ENCODE data around the gene SPATA20.

SPATA20 gene

DNA sequence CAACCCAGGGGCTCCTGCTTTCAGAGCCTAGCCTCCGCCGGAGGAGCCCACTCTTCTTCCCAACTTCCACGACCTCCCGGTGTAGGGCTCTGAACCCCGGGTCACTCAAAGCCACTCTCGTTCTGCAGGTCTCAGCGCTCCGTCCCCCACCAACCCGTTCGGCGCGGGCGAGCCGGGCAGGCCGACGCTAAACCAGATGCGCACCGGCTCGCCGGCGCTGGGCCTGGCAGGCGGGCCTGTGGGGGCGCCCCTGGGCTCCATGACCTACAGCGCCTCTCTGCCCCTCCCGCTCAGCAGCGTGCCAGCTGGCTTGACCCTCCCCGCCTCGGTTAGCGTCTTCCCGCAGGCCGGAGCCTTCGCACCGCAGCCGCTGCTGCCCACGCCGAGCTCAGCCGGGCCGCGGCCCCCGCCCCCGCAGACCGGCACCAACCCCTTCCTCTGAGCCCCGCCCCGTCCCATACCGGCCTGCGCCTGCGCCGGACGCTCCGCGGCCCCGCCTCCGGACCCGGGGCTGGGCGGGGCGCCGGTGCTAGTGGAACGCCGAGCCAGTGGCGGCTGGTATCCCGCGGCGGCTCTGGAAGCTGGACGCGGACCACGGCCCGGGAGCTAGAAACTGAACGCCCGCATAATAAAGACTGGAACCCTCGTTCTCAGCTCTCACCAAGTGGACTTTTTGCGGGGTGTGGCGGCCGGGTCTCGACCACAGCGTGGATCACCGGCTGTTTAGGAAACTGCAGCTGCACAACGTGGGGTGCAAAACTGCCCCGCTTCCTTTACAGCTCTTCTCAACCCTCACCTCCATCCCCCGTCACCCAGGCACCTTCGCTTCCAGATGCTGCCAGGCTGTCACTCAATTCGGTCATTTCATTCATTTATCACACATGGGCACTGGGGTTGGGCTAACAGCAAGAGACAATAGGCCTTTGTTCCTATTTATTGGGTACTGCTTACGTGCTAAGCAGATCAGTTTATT, 5.0 kb upstream of the SPATA20 start (continued):
- TF ChIP-seq ZNF513 (tag by site-specific recombination; IDR thresholded peaks at IDR 0.05) (no peak), MZF1 (tag by site-specific recombination; IDR thresholded peaks at IDR 0.05; ENCODE audit: borderline replicate concordance) (no peak), ZBTB11 (tag by site-specific recombination; conservative IDR thresholded peaks at IDR 0.05; ENCODE audit: low read depth) (no peak), AEBP2 (tag by site-specific recombination; IDR thresholded peaks at IDR 0.05; ENCODE audit: borderline replicate concordance) (no peak), ZNF404 (tag by site-specific recombination; IDR thresholded peaks at IDR 0.05) (no peak), ZNF16 (tag by site-specific recombination; IDR thresholded peaks at IDR 0.05; ENCODE audit: low read depth) (no peak), GLIS2 (tag by site-specific recombination; IDR thresholded peaks at IDR 0.05) (peak; percentile 41; the same call in 1 of the 2 replicates), ZNF140 (tag by site-specific recombination; IDR thresholded peaks at IDR 0.05) (no peak), ZNF223 (tag by site-specific recombination; IDR thresholded peaks at IDR 0.05) (no peak), ATF2 (tag by site-specific recombination; IDR thresholded peaks at IDR 0.05; ENCODE audit: low read depth) (no peak), ZSCAN23 (tag by site-specific recombination; IDR thresholded peaks at IDR 0.05) (no peak), MEIS1 (CRISPR knock-in tag; IDR thresholded peaks at IDR 0.05; ENCODE audit: borderline replicate concordance) (no peak), KLF9 (tag by site-specific recombination; IDR thresholded peaks at IDR 0.05; ENCODE audit: low read depth) (peak; percentile 87), KLF10 (tag by site-specific recombination; IDR thresholded peaks at IDR 0.05) (peak; percentile 59), ZNF341 (tag by site-specific recombination; IDR thresholded peaks at IDR 0.05; ENCODE audit: low read depth) (peak; percentile 83), ZNF311 (tag by site-specific recombination; IDR thresholded peaks at IDR 0.05; ENCODE audit: borderline replicate concordance) (no peak), ZNF184 (tag by site-specific recombination; IDR thresholded peaks at IDR 0.05) (no peak), KLF17 (tag by site-specific recombination; IDR thresholded peaks at IDR 0.05) (peak; percentile 72; the same call in 1 of the 2 replicates), ZNF830 (tag by site-specific recombination; IDR thresholded peaks at IDR 0.05; ENCODE audit: low read depth) (no peak), ZNF501 (tag by site-specific recombination; IDR thresholded peaks at IDR 0.05) (no peak), TCF7L2 (IDR thresholded peaks at IDR 0.05; ENCODE audit: borderline replicate concordance, low read depth, low read length) (no peak), ZNF248 (tag by site-specific recombination; IDR thresholded peaks at IDR 0.05) (no peak), ZFP69B (tag by site-specific recombination; IDR thresholded peaks at IDR 0.05) (peak; percentile 47; the same call in 1 of the 2 replicates), ZNF202 (tag by site-specific recombination; IDR thresholded peaks at IDR 0.05; ENCODE audit: borderline replicate concordance) (no peak), ZNF768 (tag by site-specific recombination; IDR thresholded peaks at IDR 0.05) (no peak), GLI2 (tag by site-specific recombination; IDR thresholded peaks at IDR 0.05; ENCODE audit: borderline replicate concordance, low read depth) (no peak)

All from HEK293 (cell line).